OCI-LY7 (cell line): ENCODE measurements around the gene PPP3CA. TPM values are rescaled to one million over a fixed set of nuclear protein-coding genes. Genes with fewer than 3 reads are reported as not detected.

Source experiments
- BruUV-seq: library from RNA; stranded (reverse); fragments of 400-500 nt; replicated peaks from 2 replicates; lab custom pipeline; 2021; lab: Mats Ljungman, UMichigan
- CTCF ChIA-PET: fragments of 300-600 bp; sonication (Branson Sonifier 250); formaldehyde crosslinking; loops from one replicate; lab custom pipeline; 2022; ENCODE audit warnings: antibody characterized with exemption; ENCODE audit not compliant: unreplicated experiment; lab: Charles Lee
- POLR2A ChIA-PET: fragments of 300-600 bp; sonication (Branson Sonifier 250); formaldehyde crosslinking; loops from one replicate; lab custom pipeline; 2022; ENCODE audit warnings: antibody characterized with exemption; lab: Charles Lee
- DNase-seq: peaks from one replicate; pipeline ENCODE4 v3.0.0-alpha.2; 2015; ENCODE audit warnings: low spot score
- H2AFZ ChIP-seq: fragments of 200-600 bp; sonication (generic), shearing (Covaris generic); 2 replicates; pipeline ENCODE4 v1.6.1; 2014; ENCODE audit warnings: mild to moderate bottlenecking, antibody characterized with exemption, low read length, moderate library complexity
- H3K27ac ChIP-seq: fragments of 200-600 bp; sonication (generic); 2 replicates; pipeline ENCODE4 v1.5.1; 2014; ENCODE audit warnings: mixed run types, low read depth, mild to moderate bottlenecking, moderate library complexity, low read length, inconsistent platforms; ENCODE audit not compliant: poor library complexity, severe bottlenecking
- H3K36me3 ChIP-seq: fragments of 200-600 bp; sonication (generic); 2 replicates; pipeline ENCODE4 v1.6.1; 2014; ENCODE audit warnings: mild to moderate bottlenecking, antibody characterized with exemption, low read length, moderate library complexity, mixed read lengths; ENCODE audit not compliant: insufficient read depth
- H3K4me1 ChIP-seq: fragments of 200-600 bp; sonication (generic); 2 replicates; pipeline ENCODE4 v1.5.1; 2014; ENCODE audit warnings: mild to moderate bottlenecking, low read length; ENCODE audit not compliant: insufficient read depth, poor library complexity, severe bottlenecking
- H3K4me2 ChIP-seq: fragments of 200-600 bp; sonication (generic); 2 replicates; pipeline ENCODE4 v1.6.1; 2014; ENCODE audit warnings: mild to moderate bottlenecking, low read length
- H3K4me3 ChIP-seq: fragments of 200-600 bp; sonication (generic); 2 replicates; pipeline ENCODE4 v1.5.1; 2014; ENCODE audit warnings: mild to moderate bottlenecking, low read depth, low read length; ENCODE audit not compliant: poor library complexity, severe bottlenecking
- H3K79me2 ChIP-seq: fragments of 200-600 bp; sonication (generic); 2 replicates; pipeline ENCODE4 v1.6.1; 2016; ENCODE audit warnings: low read depth, mild to moderate bottlenecking, low read length, moderate library complexity, mixed read lengths; ENCODE audit not compliant: insufficient read depth
- H3K9me2 ChIP-seq: fragments of 200-600 bp; sonication (generic); 2 replicates; pipeline ENCODE4 v1.6.1; 2016; ENCODE audit warnings: mild to moderate bottlenecking, low read length, mixed read lengths; ENCODE audit not compliant: insufficient read depth
- H3K9me3 ChIP-seq: fragments of 200-600 bp; sonication (generic); 2 replicates; pipeline ENCODE4 v1.6.1; 2014; ENCODE audit warnings: mild to moderate bottlenecking, mixed run types, low read length, mixed read lengths
- H4K20me1 ChIP-seq: fragments of 200-600 bp; sonication (generic); 2 replicates; pipeline ENCODE4 v1.6.1; 2014; ENCODE audit warnings: mild to moderate bottlenecking, antibody characterized with exemption, low read length, moderate library complexity, mixed read lengths; ENCODE audit not compliant: insufficient read depth
- EZH2phosphoT487 ChIP-seq: fragments of 200-600 bp; sonication (generic); IDR thresholded peaks from 2 replicates; pipeline ENCODE4 v1.6.1; 2018; ENCODE audit warnings: low read depth, borderline replicate concordance, mild to moderate bottlenecking, mixed run types, antibody characterized with exemption, low read length, moderate library complexity, mixed read lengths
- intact Hi-C: fragments of 100-400 bp; cut with micrococcal nuclease; formaldehyde crosslinking; loops from one replicate; pipeline ENCODE4 v1.10.0; 2022; ENCODE audit not compliant: unreplicated experiment
- total RNA-seq, 2 experiments: library from RNA; depleted of rRNA in 1 of 2; stranded (reverse); fragments of >200 nt in 1 of 2; shearing (Covaris generic) in 1 of 2; gene quantifications; 2 replicates each; pipeline ENCODE4 v1.2.3, GENCODE V29; 2014 to 2022
- TF ChIP-seq, protein P1 (sequence below): fragments of 200-600 bp; sonication (generic); conservative IDR thresholded peaks from 2 replicates; pipeline ENCODE4 v1.5.1; 2014; ENCODE audit warnings: mild to moderate bottlenecking, antibody characterized with exemption, low read length, moderate library complexity, mixed read lengths

PPP3CA gene
- total RNA-seq, 2 experiments from 2014 or later = 9.2 to 13.6 TPM

DNA sequence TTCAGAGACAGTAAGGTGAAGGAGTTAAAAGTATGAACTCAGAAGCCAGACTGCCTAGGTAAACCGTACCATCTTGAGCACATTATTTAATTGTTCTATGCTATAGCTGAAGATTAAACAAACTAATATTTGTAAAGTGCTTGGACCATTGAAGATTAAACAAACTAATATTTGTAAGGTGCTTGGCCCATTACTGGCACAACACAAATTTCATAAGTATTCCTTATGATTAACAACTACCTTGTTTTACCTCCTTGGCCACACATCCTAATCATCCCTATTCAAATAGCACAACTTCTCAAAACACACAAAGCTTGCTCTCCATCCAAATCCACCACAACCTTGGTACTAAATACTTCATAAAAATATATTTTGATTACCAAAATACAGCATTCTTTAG is 137.0 kb downstream of the PPP3CA start:
- Histone ChIP-seq H3K9me2 (no peaks in the 10 kb centered on the region), H3K9me3 (no peaks in the 10 kb centered on the region), H3K79me2 (no peaks in the 10 kb centered on the region), H2AFZ (no peak overlapping the region), H3K4me3 (no peak overlapping the region), H4K20me1 (no peaks in the 10 kb centered on the region), H3K27ac (no peak overlapping the region), H3K4me2 (no peak overlapping the region), H3K36me3 (no peaks in the 10 kb centered on the region), H3K4me1 (no peaks in the 10 kb centered on the region)
- ChIA-PET CTCF (no interaction called here), POLR2A (no interaction called here)
- no TSS peak for BruUV-seq
- TF ChIP-seq, protein P1, sequence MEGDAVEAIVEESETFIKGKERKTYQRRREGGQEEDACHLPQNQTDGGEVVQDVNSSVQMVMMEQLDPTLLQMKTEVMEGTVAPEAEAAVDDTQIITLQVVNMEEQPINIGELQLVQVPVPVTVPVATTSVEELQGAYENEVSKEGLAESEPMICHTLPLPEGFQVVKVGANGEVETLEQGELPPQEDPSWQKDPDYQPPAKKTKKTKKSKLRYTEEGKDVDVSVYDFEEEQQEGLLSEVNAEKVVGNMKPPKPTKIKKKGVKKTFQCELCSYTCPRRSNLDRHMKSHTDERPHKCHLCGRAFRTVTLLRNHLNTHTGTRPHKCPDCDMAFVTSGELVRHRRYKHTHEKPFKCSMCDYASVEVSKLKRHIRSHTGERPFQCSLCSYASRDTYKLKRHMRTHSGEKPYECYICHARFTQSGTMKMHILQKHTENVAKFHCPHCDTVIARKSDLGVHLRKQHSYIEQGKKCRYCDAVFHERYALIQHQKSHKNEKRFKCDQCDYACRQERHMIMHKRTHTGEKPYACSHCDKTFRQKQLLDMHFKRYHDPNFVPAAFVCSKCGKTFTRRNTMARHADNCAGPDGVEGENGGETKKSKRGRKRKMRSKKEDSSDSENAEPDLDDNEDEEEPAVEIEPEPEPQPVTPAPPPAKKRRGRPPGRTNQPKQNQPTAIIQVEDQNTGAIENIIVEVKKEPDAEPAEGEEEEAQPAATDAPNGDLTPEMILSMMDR = no peak
- no peak for TF ChIP-seq EZH2phosphoT487
- no peak for DNase-seq
- intact Hi-C loops = no loop called here

DNA sequence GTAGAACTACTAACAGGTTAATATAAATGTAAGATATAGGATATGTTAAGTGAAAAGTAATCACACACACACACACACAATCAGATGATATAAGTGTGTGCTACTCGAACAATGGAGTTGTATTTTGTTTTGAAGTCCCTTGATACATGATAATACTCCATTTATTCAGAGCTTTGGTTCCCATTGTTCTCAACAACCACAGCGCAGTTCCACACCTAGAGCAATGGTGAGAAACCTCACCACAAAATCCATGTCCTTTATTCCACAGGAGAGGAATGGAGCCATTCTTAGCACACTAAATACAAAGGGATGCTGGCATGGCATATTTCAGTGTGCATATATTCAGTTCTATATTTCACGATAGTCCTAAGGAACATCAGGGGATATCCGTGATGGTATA is 139.2 kb downstream of the PPP3CA start:
- H3K4me3 ChIP-seq = no peak overlapping the region
- no peaks in the 10 kb centered on the region for H3K9me2 ChIP-seq
- H3K27ac ChIP-seq = no peak overlapping the region
- TF ChIP-seq EZH2phosphoT487 = no peak
- TF ChIP-seq, protein P1 = no peak
- no peaks in the 10 kb centered on the region for H3K4me1 ChIP-seq
- no peaks in the 10 kb centered on the region for H3K9me3 ChIP-seq
- H3K4me2 ChIP-seq = no peak overlapping the region
- ChIA-PET POLR2A (interaction anchor here (0.6 kb wide), 1 partner anchor 137 kb away, joined by 3 read pairs; no protein-coding TSS in a partner anchor), CTCF (no interaction called here)
- intact Hi-C loops = no loop called here
- no peak overlapping the region for H2AFZ ChIP-seq
- no peak for DNase-seq
- no peaks in the 10 kb centered on the region for H3K36me3 ChIP-seq
- H3K79me2 ChIP-seq = no peaks in the 10 kb centered on the region
- H4K20me1 ChIP-seq = no peaks in the 10 kb centered on the region
- BruUV-seq = no TSS peak

DNA sequence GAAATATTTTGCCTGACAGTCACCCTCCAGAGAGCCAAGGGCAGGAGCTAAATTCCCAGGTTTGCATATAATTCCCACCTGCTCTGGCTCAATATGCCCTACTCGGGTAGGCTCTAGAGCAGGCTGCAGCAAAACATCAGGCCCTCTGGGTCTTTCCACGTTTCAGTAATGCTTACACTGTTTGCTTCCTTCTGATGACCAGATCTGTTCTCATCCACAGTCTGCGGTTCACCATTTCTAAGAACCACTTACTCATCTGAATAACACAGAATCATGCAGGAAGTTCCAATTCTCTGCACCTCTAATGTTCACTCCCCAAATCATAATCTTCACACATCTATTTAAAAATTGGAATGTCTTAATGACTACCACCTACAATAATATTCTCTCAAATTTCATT is 141.4 kb downstream of the PPP3CA start:
- H3K9me2 ChIP-seq = no peaks in the 10 kb centered on the region
- H3K36me3 ChIP-seq = no peaks in the 10 kb centered on the region
- BruUV-seq = no TSS peak
- TF ChIP-seq EZH2phosphoT487 = no peak
- TF ChIP-seq, protein P1 = no peak
- no peak overlapping the region for H2AFZ ChIP-seq
- DNase-seq = no peak
- H4K20me1 ChIP-seq = no peaks in the 10 kb centered on the region
- no peak overlapping the region for H3K4me3 ChIP-seq
- intact Hi-C loops = no loop called here
- no peak overlapping the region for H3K4me2 ChIP-seq
- no peaks in the 10 kb centered on the region for H3K79me2 ChIP-seq
- CTCF ChIA-PET = no interaction called here
- no peaks in the 10 kb centered on the region for H3K9me3 ChIP-seq
- no peak overlapping the region for H3K27ac ChIP-seq
- POLR2A ChIA-PET = no interaction called here
- H3K4me1 ChIP-seq = no peaks in the 10 kb centered on the region
